GM13976 (cell line): ENCODE data around the gene HIVEP3.

Experiments used
- DNase-seq: peaks from one replicate; pipeline ENCODE4 v3.0.0; 2012; ENCODE audit warnings: low spot score
- in situ Hi-C: fragments of 300-500 bp; cut with MboI; formaldehyde crosslinking; loops from one replicate; pipeline ENCODE4 v1.12.0; 2022; ENCODE audit warnings: low sequenced_read_pairs, mixed read lengths, inconsistent platforms; ENCODE audit not compliant: unreplicated experiment
- TF ChIP-seq, protein P1 (sequence below): IDR thresholded peaks from 2 replicates; pipeline ENCODE4 v1.5.1; 2012; ENCODE audit warnings: borderline replicate concordance, mild to moderate bottlenecking; ENCODE audit not compliant: insufficient read depth; ENCODE audit errors: extremely low read depth, missing control alignments, control extremely low read depth

The HIVEP3 gene

DNA sequence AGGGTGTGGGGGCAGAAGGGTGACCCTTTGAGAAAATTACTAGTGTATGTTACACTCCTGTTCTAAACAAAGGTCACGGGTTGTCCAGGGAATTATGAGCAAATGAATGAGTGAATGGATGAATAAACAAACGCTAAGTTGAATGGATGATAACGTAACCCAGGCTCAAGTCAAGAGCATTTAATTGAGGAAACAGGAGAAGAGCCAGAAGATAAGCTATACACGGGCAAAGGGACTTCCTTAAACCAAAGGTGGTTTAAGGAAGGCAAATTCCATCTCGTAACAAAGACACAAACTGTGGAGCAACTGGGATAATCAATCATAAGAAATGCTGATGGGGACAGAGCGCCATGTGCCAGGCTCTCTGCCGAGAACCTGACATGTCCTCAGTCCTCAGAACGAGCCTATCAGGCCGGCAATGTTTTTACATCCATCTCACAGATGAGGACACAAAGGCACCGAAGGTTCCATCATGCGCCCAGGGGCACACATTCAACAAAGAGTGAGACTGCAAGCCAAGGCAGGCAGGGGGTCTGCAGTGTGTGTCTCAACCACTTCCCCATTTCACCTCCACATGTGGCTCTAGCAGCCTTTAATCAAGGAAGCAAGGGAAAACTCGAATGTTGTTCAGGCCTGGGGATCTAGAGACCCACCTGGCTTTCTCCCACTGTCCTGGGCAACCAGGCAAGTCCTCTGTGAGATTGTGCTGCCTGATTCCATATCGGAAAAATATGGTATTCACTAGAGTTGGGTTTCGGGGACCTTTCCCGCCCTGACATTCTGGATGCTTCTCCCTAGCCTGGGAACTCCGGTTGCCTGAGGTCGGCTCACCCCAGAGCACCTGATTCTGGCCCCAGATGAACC, 307.4 kb downstream of the HIVEP3 start:
- no peak for DNase-seq
- in situ Hi-C loops, result no loop called here
- TF ChIP-seq, protein P1, sequence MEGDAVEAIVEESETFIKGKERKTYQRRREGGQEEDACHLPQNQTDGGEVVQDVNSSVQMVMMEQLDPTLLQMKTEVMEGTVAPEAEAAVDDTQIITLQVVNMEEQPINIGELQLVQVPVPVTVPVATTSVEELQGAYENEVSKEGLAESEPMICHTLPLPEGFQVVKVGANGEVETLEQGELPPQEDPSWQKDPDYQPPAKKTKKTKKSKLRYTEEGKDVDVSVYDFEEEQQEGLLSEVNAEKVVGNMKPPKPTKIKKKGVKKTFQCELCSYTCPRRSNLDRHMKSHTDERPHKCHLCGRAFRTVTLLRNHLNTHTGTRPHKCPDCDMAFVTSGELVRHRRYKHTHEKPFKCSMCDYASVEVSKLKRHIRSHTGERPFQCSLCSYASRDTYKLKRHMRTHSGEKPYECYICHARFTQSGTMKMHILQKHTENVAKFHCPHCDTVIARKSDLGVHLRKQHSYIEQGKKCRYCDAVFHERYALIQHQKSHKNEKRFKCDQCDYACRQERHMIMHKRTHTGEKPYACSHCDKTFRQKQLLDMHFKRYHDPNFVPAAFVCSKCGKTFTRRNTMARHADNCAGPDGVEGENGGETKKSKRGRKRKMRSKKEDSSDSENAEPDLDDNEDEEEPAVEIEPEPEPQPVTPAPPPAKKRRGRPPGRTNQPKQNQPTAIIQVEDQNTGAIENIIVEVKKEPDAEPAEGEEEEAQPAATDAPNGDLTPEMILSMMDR, result no peak

DNA sequence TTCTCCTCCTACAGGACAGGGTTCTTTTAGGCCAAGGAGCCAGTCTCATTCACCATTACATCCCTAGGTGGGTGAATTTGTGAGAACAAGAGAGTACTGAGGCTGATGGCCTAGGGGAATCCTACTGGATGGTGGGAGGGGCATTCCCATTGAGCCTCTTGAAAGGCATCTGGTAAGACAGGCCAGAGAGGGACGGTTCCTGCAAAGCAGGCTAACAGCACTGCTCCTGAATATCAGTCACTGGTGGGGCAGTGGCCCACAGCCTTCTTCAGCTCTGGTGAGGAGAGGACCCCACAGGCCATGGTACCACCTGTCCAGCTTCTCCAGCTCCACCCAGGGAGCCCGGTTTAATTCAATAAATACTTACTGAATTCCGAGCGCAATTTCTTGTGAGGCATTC, 308.4 kb downstream of the HIVEP3 start:
- no peak for DNase-seq
- TF ChIP-seq, protein P1, result no peak
- in situ Hi-C loops, result no loop called here

DNA sequence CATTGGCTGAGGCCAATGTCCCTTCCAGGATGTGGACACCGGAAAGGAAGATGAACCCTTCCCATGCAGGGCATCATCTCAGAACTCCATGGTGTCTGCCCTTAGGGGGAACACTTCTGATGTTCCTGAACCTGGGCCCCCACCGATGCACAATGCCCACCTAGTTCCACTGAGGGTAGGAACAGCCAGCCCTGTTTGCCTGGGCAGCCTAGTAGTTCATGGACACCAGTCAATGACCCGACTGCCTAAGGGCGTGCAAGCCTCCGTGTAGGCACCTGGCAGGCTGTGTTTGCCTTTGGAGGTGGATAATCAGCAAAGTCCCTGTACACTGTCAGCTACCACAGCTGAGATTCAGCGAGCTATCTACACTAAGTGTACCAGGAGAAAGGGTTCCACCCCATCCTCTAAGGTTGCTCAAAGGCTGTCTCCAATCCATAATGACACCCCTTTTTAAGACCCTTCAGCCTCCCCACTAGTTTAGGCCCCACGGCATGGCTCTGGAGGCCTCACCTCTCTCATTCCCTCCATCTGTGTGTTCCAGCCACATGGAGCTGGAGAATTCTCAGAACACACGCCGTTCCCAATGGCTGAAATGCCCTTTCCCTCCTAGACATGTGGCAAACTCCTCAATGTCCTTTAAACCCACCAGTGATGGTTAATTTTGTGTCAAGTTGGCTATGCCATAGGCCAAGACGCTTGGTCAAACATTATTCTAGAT, 309.4 kb downstream of the HIVEP3 start:
- TF ChIP-seq, protein P1, result no peak
- DNase-seq, result no peak
- in situ Hi-C loops, result no loop called here

DNA sequence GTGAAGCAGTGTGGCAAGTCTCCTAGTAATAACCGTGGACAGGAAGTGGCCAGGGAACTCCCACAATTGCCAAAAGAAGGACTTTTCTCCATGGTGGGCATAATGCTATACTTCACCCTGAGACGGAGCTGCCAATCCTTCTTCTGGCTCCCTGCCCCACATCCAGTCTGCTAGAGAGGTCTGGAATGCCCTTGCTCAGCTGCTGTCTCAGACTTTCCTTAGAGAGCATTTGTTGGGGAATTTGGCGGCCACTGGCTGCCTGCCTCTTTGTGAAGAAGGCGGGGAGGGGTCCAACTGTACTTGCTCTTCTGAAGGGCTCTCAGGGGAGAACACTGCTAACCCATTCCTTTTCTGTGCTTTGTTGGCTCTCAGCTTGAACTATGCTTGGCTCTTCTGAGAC, 310.5 kb downstream of the HIVEP3 start:
- TF ChIP-seq, protein P1, result no peak
- no peak for DNase-seq
- in situ Hi-C loops, result no loop called here

DNA sequence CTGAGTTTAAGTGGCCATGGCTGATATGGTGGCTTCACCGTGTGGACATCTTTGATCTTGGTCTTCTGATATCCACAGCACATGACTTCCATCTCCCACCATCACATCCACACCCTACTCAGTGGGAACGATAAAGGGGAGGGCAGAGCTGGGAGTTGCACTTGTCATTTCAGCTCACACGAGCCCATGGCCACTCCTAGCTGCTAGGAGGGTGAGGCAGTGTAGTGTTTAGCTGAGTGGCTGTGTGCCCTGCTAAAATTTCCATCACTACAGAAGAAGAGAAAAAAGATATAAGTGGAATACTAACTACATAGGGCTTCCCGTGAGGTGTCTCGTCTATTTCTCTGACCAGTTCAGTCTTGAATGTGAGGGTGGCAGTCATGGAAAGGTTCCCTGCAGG, 310.9 kb downstream of the HIVEP3 start:
- DNase-seq, result no peak
- TF ChIP-seq, protein P1, result no peak
- in situ Hi-C loops, result no loop called here

DNA sequence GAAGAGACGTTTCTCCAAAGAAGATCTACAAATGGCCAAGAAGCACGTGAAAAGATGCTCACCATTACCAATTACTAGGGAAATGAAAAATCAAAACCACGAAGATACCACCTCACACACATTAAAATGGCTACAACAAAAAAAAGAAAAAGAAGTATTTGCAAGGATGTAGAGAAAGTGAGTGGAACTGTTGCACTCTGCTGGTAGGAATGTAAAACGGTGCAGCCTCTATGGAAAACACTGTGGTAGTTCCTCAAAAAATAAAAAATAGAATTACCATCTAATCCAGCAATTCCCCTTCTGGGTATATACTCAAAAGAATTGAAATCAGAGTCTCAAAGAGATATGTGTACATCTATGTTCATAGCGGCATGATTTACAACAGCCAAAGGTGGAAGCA, 318.8 kb downstream of the HIVEP3 start:
- in situ Hi-C loops, result no loop called here
- no peak for DNase-seq
- TF ChIP-seq, protein P1, result no peak
